Fibroblast of skin of left biceps (primary cell): Measurements from ENCODE around the gene NBPF9.
A peak's percentile ranks its signal among the peaks of the same experiment; 100 is the strongest.
"Not testable (repeated sequence)": the region's sequence is repeated elsewhere in the genome, so short reads cannot be mapped to it uniquely, and the experiment has no call there.

Source experiments
- DNase-seq, 2 experiments: peaks; one replicate each; pipeline ENCODE4 v3.0.0-alpha.2; 2013; ENCODE audit warnings: low read depth in 2 of 2

Gene NBPF9

GRCh38 chr1:149103109-149104081 lies at the start of gene NBPF9:
Gene NBPF9, minus strand, starts transcription at chr1:149103551. Its CDS starts 21,412 bp downstream, at chr1:149082139.
- DNase-seq: peak in 1 of 2 experiments; percentile 0

- not testable (repeated sequence) for DNase-seq
Observed at GRCh38 chr1:149149909-149150308, 46.6 kb upstream of the NBPF9 start.

- not testable (repeated sequence) for DNase-seq
Observed at GRCh38 chr1:149137585-149137984, 34.2 kb upstream of the NBPF9 start.

- not testable (repeated sequence) for DNase-seq
Observed at GRCh38 chr1:149130938-149131337, 27.6 kb upstream of the NBPF9 start.

GRCh38 chr1:149129245-149129644 lies 25.9 kb upstream of the NBPF9 start:
- DNase-seq: not testable (repeated sequence)

GRCh38 chr1:149126555-149127145 lies 23.3 kb upstream of the NBPF9 start:
- DNase-seq: not testable (repeated sequence)

- DNase-seq: peak in 1 of 2 experiments; percentile 0
Observed at GRCh38 chr1:149123948-149124926, 20.9 kb upstream of the NBPF9 start.

GRCh38 chr1:149112828-149113227 lies 9.5 kb upstream of the NBPF9 start:
- not testable (repeated sequence) for DNase-seq

- DNase-seq: not testable (repeated sequence)
Observed at GRCh38 chr1:149110343-149110742, 7.0 kb upstream of the NBPF9 start.

GRCh38 chr1:149102574-149102973 lies 777 bp downstream of the NBPF9 start:
- not testable (repeated sequence) for DNase-seq

- not testable (repeated sequence) for DNase-seq
Observed at GRCh38 chr1:149098276-149098675, 5.1 kb downstream of the NBPF9 start.

- DNase-seq: not testable (repeated sequence)
Observed at GRCh38 chr1:149093155-149093554, 10.2 kb downstream of the NBPF9 start.

GRCh38 chr1:149075505-149076127 lies 27.7 kb downstream of the NBPF9 start:
- not testable (repeated sequence) for DNase-seq

GRCh38 chr1:149064611-149065010 lies 38.7 kb downstream of the NBPF9 start:
- not testable (repeated sequence) for DNase-seq

- DNase-seq: not testable (repeated sequence)
Observed at GRCh38 chr1:149043056-149043455, 60.3 kb downstream of the NBPF9 start.

- DNase-seq: not testable (repeated sequence)
Observed at GRCh38 chr1:149033916-149034315, 69.4 kb downstream of the NBPF9 start.

- not testable (repeated sequence) for DNase-seq
Observed at GRCh38 chr1:149024327-149024726, 79.0 kb downstream of the NBPF9 start.

- not testable (repeated sequence) for DNase-seq
Observed at GRCh38 chr1:149018577-149018976, 84.8 kb downstream of the NBPF9 start.

GRCh38 chr1:149016626-149017025 lies 86.7 kb downstream of the NBPF9 start:
- DNase-seq: not testable (repeated sequence)

GRCh38 chr1:149015522-149015921 lies 87.8 kb downstream of the NBPF9 start:
- not testable (repeated sequence) for DNase-seq

- DNase-seq: not testable (repeated sequence)
Observed at GRCh38 chr1:149013513-149013912, 89.8 kb downstream of the NBPF9 start.
